Stimulated activated CD4-positive, alpha-beta T cell treated with anti-CD3 and anti-CD28 coated beads, Interleukin-15, amount 100 ng/mL, for 48 hours (primary cell): ENCODE results near the gene RAPGEF1.

Experiments used
- DNase-seq, 2 donors: peaks; one replicate each; pipeline ENCODE4 v3.0.0-alpha.2; 2020; ENCODE audit warnings: low read depth in 2 of 2

RAPGEF1 gene

DNA sequence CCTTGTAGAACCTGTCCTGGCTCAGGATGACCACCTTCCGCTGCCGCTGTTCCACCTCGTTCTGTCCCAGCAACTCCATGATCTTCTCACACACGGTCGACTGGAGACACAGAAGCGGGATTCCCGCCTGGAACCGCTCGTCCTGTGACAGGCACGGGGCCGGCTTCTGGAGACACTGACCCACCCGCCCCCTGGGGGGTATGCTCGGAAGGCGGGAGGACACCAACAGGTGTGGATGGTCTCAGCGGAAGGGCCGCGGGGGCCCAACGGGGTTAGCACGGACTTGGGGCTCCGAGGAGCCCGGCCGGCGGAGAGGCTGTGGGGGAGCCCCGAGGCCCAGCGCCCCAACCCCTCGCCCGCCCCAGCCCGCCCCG is 209.3 kb downstream of the RAPGEF1 start:
- no peak for DNase-seq

DNA sequence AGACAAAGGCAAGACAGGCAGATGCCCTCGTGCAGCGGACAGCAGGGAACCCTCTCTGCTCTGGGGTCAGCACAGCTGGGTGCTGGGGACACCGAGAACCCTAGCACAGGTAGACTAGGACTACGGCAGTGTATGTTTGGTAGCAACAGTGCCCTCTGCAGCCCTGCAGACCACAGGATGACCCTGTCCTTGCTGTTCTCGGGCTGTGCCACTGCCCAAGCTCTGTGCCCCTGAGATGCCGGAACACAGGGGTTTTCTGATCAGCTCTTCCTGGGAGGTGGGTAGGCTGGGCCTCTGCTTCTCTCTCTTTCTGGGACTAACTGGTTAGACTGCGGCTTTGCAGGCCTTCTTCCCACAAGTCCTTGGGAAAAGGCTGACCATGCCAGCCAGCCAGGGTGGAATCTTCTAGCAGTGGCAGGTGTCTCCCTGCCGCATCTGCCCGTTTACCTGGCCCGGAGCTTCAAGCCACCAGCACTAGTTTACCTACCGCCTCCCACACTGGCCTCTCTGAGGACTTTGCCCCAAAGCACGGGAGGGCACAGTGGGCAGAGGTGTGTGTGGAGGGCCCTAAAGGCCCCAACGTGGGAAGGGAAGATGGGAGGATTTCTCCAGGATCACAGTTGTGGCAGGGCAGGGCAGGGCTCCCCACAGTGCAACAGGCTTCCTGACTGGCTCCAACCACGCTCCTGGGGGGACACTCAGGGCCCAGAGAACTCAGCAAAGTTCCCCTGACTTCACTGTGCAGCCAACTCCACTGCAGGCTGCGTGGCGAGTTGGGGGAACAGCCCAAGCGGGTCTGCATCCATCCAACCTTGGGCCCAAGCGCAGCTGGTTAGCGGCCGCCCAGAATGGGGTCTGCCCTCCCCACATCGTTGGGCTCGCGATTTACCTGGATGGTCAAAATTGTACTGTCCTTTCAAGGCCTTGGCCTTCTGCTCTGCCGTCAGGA is 210.0 kb downstream of the RAPGEF1 start:
- no peak for DNase-seq

DNA sequence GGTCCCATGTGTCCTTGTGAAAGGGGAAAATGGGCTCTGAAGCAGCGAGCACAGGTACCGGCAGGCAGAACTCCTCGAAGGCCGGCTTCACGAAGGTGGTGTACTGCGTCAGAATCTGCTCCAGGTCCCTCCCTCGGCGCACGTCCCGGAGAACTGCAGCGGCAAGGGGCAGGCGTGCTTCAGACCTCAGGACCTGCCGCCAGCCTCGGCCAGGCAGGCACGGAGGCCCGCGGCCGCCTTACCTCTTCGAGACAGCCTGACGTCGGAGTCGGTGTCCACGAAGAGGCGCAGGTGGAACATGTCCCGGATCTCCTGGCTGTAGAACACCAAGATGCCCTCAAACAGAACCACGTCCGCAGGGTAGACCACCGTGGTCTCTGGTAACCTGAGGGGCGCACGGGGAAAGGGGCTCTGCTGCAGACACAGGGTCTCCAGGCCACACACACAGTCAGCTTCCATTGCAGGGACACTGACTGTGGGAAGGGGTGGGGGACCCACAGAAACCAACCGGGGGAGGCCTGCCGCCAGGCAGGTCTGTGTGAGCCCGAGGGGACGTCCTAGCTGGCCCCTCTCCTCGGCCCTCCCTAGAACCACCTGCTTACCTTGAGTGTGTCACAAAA is 210.9 kb downstream of the RAPGEF1 start:
- no peak for DNase-seq

DNA sequence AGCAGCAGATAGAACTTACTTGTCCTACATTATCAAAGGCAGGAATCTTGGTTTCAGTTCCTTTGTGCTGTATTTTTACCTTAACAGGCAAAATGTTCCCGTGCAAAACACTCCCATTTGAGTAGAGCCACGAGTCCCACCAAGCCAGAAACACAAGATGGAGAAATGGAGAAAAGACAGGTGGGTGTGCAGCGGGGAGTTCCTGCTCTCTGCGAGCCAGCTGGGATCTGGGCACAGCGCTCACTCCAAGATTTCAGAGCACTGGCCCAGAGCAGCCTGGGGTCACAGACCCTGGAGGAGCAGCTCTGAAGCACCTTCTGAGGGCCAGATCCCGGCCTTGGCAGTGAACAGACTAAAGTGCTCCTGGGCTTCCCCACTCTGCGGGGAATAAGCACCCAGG is 211.7 kb downstream of the RAPGEF1 start:
- DNase-seq = no peak
